GM21576 (cell line): ENCODE results near the gene ARID3A.

Experiments
- ATAC-seq: cut with Tn5 transposase; IDR thresholded peaks from one replicate; pipeline ENCODE4 v1.9.1; 2021; ENCODE audit warnings: mild to moderate bottlenecking, moderate library complexity; ENCODE audit not compliant: unreplicated experiment

ARID3A gene

GRCh38 chr19:911197-912033, 14.4 kb upstream of the ARID3A start:
- ATAC-seq: no peak

GRCh38 chr19:912181-913079, 13.4 kb upstream of the ARID3A start:
- no peak for ATAC-seq

GRCh38 chr19:913080-913748, 12.6 kb upstream of the ARID3A start, which contains the start of gene R3HDM4:
Gene R3HDM4, minus strand, starts transcription at chr19:913219. Its CDS starts 62 bp downstream, at chr19:913157.
- ATAC-seq: no peak

GRCh38 chr19:916645-917322, 9.1 kb upstream of the ARID3A start:
- no peak for ATAC-seq

GRCh38 chr19:917323-918151, 8.3 kb upstream of the ARID3A start, which contains the start of gene KISS1R:
Gene KISS1R, plus strand, starts transcription at chr19:917333. Its CDS starts 170 bp downstream, at chr19:917503.
- ATAC-seq: no peak

- ATAC-seq: no peak
These were observed 7.7 kb upstream of the ARID3A start for GRCh38 chr19:918152-918437.

GRCh38 chr19:918481-919198, 7.2 kb upstream of the ARID3A start:
- ATAC-seq: no peak

- no peak for ATAC-seq
These were observed 6.4 kb upstream of the ARID3A start for GRCh38 chr19:919199-920050.

- no peak for ATAC-seq
These were observed 5.6 kb upstream of the ARID3A start for GRCh38 chr19:920051-920864.

- ATAC-seq: peak; percentile 1
These were observed 1.2 kb upstream of the ARID3A start for GRCh38 chr19:924553-925086.

- ATAC-seq: peak; percentile 35
These were observed 729 bp upstream of the ARID3A start for GRCh38 chr19:925087-925525.

GRCh38 chr19:926323-926588, 421 bp downstream of the ARID3A start:
- no peak for ATAC-seq

GRCh38 chr19:926589-927350, 935 bp downstream of the ARID3A start:
- ATAC-seq: no peak

- no peak for ATAC-seq
These were observed 1.5 kb downstream of the ARID3A start for GRCh38 chr19:927351-927779.

- no peak for ATAC-seq
These were observed 2.1 kb downstream of the ARID3A start for GRCh38 chr19:927780-928401.
